ENCODE data around the gene OPN4. TPM values are rescaled to one million over a fixed set of nuclear protein-coding genes. Genes with fewer than 3 reads are reported as not detected.

Gene OPN4
- total RNA-seq, 1 experiment from 2014 or later, result not detected

GRCh38 chr10:86699541-86699940 is 45.2 kb downstream of the OPN4 start:
- Histone ChIP-seq H3K9me3 (no peaks in the 10 kb centered on the region), H3K36me3 (no peaks in the 10 kb centered on the region), H3K4me3 (no peak overlapping the region), H3K27me3 (no peaks in the 10 kb centered on the region)
- no peak for DNase-seq

- Histone ChIP-seq H3K4me3 (no peak overlapping the region), H3K36me3 (no peaks in the 10 kb centered on the region), H3K27me3 (no peaks in the 10 kb centered on the region), H3K9me3 (no peaks in the 10 kb centered on the region)
- no peak for DNase-seq
Measured at GRCh38 chr10:86699991-86700840, 45.9 kb downstream of the OPN4 start.

GRCh38 chr10:86700851-86701617 is 46.7 kb downstream of the OPN4 start:
- no peaks in the 10 kb centered on the region for H3K9me3 ChIP-seq
- H3K4me3 ChIP-seq, result no peak overlapping the region
- DNase-seq, result no peak
- no peaks in the 10 kb centered on the region for H3K27me3 ChIP-seq
- no peaks in the 10 kb centered on the region for H3K36me3 ChIP-seq

DNA sequence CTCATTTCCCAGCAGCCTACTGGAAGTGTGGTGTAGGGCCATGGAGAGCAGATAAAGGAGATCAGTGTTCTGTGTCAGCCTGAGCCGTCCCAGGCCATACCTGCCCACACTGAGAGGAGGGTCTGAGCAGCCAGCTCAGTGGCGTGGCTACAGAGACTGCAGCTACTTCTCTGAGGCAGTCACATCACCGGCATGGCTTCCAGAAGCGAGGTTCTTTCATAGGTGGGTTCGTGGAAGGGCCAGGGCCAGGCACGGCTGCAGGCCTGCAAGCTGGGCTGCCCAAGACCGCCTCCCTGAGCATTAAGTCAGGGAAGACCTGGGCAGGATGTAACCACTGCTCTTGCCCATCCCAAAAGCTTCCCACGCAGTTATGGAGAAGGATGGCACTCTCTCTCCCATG is 48.8 kb downstream of the OPN4 start:
- H3K4me3 ChIP-seq, result no peak overlapping the region
- H3K27me3 ChIP-seq, result no peaks in the 10 kb centered on the region
- DNase-seq, result no peak
- no peaks in the 10 kb centered on the region for H3K9me3 ChIP-seq
- no peaks in the 10 kb centered on the region for H3K36me3 ChIP-seq

GRCh38 chr10:86705139-86705538 is 50.8 kb downstream of the OPN4 start:
- DNase-seq, result no peak
- no peak overlapping the region for H3K4me3 ChIP-seq
- H3K9me3 ChIP-seq, result no peaks in the 10 kb centered on the region
- H3K36me3 ChIP-seq, result no peaks in the 10 kb centered on the region
- no peaks in the 10 kb centered on the region for H3K27me3 ChIP-seq

- no peaks in the 10 kb centered on the region for H3K9me3 ChIP-seq
- H3K27me3 ChIP-seq, result no peaks in the 10 kb centered on the region
- no peak for DNase-seq
- no peak overlapping the region for H3K4me3 ChIP-seq
- H3K36me3 ChIP-seq, result no peaks in the 10 kb centered on the region
Measured at GRCh38 chr10:86705905-86706304, 51.6 kb downstream of the OPN4 start.

GRCh38 chr10:86706401-86706841 is 52.1 kb downstream of the OPN4 start:
- H3K4me3 ChIP-seq, result no peak overlapping the region
- DNase-seq, result no peak
- no peaks in the 10 kb centered on the region for H3K9me3 ChIP-seq
- H3K27me3 ChIP-seq, result no peaks in the 10 kb centered on the region
- H3K36me3 ChIP-seq, result no peaks in the 10 kb centered on the region

DNA sequence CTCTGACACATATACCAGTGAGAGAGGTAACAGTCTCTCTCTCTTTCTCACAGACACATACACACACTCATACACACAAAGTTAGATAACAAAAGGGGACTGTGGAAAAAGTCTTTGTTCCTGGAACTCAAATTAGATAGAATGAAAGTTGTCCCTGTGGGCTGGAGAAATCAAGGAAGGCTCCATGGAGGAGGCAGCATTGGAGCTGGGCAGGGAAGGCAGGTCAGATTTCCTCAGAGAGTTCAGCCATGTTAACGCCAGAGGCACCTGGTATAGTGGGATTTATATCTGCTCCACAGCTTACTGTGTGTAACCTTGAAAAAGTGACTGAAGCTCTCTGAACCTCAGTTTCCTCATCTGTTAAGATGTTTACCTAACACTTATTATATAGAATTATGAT is 52.6 kb downstream of the OPN4 start:
- DNase-seq, result no peak
- Histone ChIP-seq H3K9me3 (no peaks in the 10 kb centered on the region), H3K36me3 (no peaks in the 10 kb centered on the region), H3K4me3 (no peak overlapping the region), H3K27me3 (no peaks in the 10 kb centered on the region)

DNA sequence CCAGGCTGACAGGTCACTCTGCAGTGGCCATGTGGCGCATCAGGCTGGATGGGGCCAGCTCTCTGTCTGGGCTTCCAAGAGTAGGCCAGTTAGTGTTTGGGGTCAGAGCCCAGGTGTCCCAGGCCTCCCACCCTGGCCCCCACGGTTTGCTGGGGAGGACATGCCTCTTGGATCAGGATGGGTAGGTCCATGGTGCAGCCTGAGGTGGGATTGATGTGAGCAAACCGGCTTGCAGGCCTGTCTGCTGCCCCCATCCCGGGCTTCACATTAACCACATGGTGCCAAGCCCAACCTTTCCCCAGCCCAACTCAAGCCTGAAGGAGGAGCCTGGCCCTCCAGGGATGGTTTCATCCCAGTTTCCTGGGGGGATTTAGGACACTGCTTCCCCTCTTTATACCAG is 53.2 kb downstream of the OPN4 start:
- Histone ChIP-seq H3K27me3 (no peaks in the 10 kb centered on the region), H3K4me3 (no peak overlapping the region), H3K36me3 (no peaks in the 10 kb centered on the region), H3K9me3 (no peaks in the 10 kb centered on the region)
- DNase-seq, result no peak

GRCh38 chr10:86708068-86708782 is 53.9 kb downstream of the OPN4 start:
- no peaks in the 10 kb centered on the region for H3K27me3 ChIP-seq
- no peaks in the 10 kb centered on the region for H3K36me3 ChIP-seq
- DNase-seq, result no peak
- H3K9me3 ChIP-seq, result no peaks in the 10 kb centered on the region
- no peak overlapping the region for H3K4me3 ChIP-seq

- no peak overlapping the region for H3K4me3 ChIP-seq
- no peaks in the 10 kb centered on the region for H3K9me3 ChIP-seq
- H3K36me3 ChIP-seq, result no peaks in the 10 kb centered on the region
- DNase-seq, result no peak
- no peaks in the 10 kb centered on the region for H3K27me3 ChIP-seq
Measured at GRCh38 chr10:86708783-86709380, 54.5 kb downstream of the OPN4 start.

DNA sequence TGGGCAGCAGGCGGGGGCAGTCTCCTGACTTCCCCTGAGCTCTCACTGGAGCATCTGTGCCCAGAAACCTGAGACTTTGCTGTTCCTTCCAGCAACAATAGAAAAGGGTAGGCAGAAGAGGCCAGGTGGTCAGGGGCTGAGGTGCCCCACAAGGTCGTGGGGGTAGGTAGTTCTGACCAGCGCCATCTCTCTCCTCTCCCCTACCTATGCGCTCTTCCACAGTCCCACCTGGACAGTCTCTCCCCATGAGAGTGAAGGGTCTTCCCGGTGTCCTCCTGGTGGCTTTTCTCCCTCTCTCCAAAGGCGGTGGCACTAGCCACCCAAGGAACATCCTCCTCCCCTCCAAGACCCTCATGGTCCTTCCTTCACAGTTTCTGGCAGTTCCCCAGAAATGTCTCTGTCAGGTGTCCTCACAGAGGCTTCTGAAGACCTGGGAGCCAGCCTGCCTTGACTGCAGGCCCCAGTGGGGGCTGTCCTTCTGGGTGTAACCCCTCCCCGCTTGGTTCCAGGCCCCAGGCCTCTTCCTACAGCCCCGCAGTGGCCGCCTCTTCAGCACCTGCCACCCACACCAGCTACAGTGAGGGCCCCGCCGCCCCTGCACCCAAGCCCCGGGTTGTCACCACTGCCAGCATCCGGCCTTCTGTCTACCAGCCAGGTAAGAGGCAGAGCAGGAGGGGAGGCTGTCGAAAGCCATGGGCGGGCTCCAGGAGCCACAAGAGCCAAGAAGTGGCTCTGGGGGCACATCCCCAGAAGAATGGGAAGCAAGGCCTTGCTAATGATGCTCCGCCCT is 55.2 kb downstream of the OPN4 start:
- Histone ChIP-seq H3K36me3 (no peaks in the 10 kb centered on the region), H3K4me3 (no peak overlapping the region), H3K9me3 (no peaks in the 10 kb centered on the region), H3K27me3 (no peaks in the 10 kb centered on the region)
- DNase-seq, result no peak

GRCh38 chr10:86710987-86711512 is 56.7 kb downstream of the OPN4 start:
- H3K36me3 ChIP-seq, result no peaks in the 10 kb centered on the region
- DNase-seq, result peak; percentile 91
- no peaks in the 10 kb centered on the region for H3K27me3 ChIP-seq
- H3K4me3 ChIP-seq, result peak overlapping the region; percentile 74
- H3K9me3 ChIP-seq, result no peaks in the 10 kb centered on the region

GRCh38 chr10:86711513-86712316 is 57.4 kb downstream of the OPN4 start:
- Histone ChIP-seq H3K4me3 (peak overlapping the region; percentile 74), H3K27me3 (no peaks in the 10 kb centered on the region), H3K9me3 (no peaks in the 10 kb centered on the region), H3K36me3 (no peaks in the 10 kb centered on the region)
- peak; percentile 41 for DNase-seq

DNA sequence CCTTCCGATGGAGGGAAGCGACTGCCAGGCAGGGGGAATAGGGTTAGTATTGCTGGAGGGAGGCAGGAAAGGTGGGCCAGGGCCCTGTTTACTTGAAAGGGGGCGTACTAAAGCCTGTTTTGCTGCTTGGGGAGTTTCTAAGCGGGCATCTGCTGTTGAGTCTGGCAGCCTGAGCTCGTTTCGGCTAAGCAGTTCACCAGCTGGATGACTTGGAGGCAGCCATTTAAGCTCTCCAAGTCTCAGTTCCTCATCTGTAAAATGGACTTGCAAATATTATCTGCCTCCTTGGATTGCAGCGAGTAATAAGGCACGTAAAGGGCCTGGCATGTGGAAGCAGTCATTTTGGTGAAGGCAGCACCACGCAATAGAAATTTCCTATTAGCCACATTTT is 58.0 kb downstream of the OPN4 start:
- no peak for DNase-seq
- Histone ChIP-seq H3K4me3 (peak overlapping the region; percentile 74), H3K9me3 (no peaks in the 10 kb centered on the region), H3K36me3 (no peaks in the 10 kb centered on the region), H3K27me3 (no peaks in the 10 kb centered on the region)
